Measurements from ENCODE around the gene C20orf144. TPM values are rescaled to one million over a fixed set of nuclear protein-coding genes. Genes with fewer than 3 reads are reported as not detected.

C20orf144 gene
- total RNA-seq, 4 donors from 2014 or later = not detected

DNA sequence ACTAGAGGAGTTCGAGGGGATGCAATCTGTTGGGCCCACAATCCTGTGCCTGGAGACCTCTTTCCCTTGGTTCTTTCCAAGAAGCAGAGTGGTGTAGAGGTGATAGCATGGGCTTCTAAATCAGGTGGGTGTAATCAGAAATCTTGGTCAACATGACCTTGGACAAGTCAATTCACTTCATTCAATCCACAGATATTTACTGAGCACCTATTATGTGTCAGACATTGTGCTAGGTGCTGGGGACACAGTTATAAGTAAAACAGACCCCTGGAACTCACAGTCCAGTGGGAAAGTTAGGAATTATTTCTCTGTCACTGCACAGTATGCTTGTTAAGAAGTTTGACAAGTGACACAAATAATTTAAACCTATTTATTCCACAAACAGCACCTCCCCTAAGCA, 27.4 kb downstream of the C20orf144 start:
- no peak for TF ChIP-seq POLR2A (IDR thresholded peaks at IDR 0.05)
- TF ChIP-seq, protein P1, sequence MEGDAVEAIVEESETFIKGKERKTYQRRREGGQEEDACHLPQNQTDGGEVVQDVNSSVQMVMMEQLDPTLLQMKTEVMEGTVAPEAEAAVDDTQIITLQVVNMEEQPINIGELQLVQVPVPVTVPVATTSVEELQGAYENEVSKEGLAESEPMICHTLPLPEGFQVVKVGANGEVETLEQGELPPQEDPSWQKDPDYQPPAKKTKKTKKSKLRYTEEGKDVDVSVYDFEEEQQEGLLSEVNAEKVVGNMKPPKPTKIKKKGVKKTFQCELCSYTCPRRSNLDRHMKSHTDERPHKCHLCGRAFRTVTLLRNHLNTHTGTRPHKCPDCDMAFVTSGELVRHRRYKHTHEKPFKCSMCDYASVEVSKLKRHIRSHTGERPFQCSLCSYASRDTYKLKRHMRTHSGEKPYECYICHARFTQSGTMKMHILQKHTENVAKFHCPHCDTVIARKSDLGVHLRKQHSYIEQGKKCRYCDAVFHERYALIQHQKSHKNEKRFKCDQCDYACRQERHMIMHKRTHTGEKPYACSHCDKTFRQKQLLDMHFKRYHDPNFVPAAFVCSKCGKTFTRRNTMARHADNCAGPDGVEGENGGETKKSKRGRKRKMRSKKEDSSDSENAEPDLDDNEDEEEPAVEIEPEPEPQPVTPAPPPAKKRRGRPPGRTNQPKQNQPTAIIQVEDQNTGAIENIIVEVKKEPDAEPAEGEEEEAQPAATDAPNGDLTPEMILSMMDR (IDR thresholded peaks at IDR 0.05 in 4 of 5, conservative IDR thresholded peaks at IDR 0.05 in 1 of 5) = no peak
- Histone ChIP-seq H3K27me3 (no peaks in the 10 kb centered on the region), H3K4me3 (no peak overlapping the region), H3K9me3 (no peaks in the 10 kb centered on the region), H3K27ac (no peak overlapping the region), H3K4me1 (peaks cover 5 to 11% of the 10 kb centered on the region in 2 donors), H3K36me3 (no peaks in the 10 kb centered on the region)
- in situ Hi-C loops (cut with MboI; ENCODE audit: low sequenced_read_pairs in 4 of 4) (no loop called here), intact Hi-C loops (cut with DNase I; ENCODE audit: low total_unique reads) (no loop called here)
- no peak for DNase-seq
- no peak for ATAC-seq

DNA sequence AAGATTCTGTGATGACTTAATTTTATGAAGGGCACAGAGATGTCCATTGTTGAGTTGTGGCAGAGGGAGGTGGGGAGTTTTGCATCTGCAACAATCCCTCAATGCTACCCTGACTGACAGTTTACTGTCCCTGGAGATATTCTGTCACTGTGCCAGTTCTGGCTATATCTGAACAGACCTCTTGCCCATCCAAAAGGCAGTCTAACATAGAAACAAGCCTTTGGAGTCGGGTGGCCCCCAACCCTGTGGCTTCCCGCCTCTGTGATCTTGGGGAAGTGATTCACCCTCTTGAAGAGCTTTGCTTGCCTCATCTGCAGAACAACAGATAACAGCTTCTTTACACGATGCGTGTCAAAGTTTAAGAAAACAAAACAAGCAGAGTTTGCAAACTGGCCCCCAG, 27.8 kb downstream of the C20orf144 start:
- ATAC-seq (no peak), DNase-seq (no peak)
- Histone ChIP-seq H3K27ac (no peak overlapping the region), H3K4me1 (peaks cover 5 to 11% of the 10 kb centered on the region in 2 donors), H3K36me3 (no peaks in the 10 kb centered on the region), H3K4me3 (no peak overlapping the region), H3K9me3 (no peaks in the 10 kb centered on the region), H3K27me3 (no peaks in the 10 kb centered on the region)
- intact Hi-C loops (cut with DNase I; ENCODE audit: low total_unique reads) (no loop called here), in situ Hi-C loops (cut with MboI; ENCODE audit: low sequenced_read_pairs in 4 of 4) (no loop called here)
- TF ChIP-seq POLR2A (IDR thresholded peaks at IDR 0.05) = no peak
- TF ChIP-seq, protein P1 (IDR thresholded peaks at IDR 0.05 in 4 of 5, conservative IDR thresholded peaks at IDR 0.05 in 1 of 5) = no peak

DNA sequence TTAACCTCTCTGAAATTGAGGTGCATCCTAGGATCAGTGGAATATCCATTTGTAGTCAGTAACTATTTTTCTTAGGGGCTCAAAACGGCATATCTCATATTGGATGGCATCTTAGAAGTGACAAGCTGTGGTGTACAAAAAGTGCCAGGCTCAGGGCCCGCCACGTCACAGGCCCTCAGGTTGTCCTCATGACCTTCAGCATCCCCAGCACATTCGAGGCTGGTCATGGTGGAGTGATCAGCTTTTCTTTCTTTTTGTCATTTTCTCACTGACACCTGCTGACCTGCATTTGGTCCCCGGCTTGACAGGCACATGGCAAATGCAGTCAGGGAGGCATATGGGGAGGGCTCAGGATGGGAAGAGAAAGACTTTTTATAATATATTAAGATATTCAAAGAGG, 31.2 kb downstream of the C20orf144 start:
- intact Hi-C loops (cut with DNase I; ENCODE audit: low total_unique reads) (no loop called here), in situ Hi-C loops (cut with MboI; ENCODE audit: low sequenced_read_pairs in 4 of 4) (no loop called here)
- Histone ChIP-seq H3K27me3 (no peaks in the 10 kb centered on the region), H3K9me3 (no peaks in the 10 kb centered on the region), H3K4me3 (no peak overlapping the region), H3K36me3 (no peaks in the 10 kb centered on the region), H3K4me1 (no peaks in the 10 kb centered on the region), H3K27ac (no peak overlapping the region)
- ATAC-seq (no peak), DNase-seq (no peak)
- TF ChIP-seq, protein P1 (IDR thresholded peaks at IDR 0.05 in 4 of 5, conservative IDR thresholded peaks at IDR 0.05 in 1 of 5) = no peak
- TF ChIP-seq POLR2A (IDR thresholded peaks at IDR 0.05) = no peak

DNA sequence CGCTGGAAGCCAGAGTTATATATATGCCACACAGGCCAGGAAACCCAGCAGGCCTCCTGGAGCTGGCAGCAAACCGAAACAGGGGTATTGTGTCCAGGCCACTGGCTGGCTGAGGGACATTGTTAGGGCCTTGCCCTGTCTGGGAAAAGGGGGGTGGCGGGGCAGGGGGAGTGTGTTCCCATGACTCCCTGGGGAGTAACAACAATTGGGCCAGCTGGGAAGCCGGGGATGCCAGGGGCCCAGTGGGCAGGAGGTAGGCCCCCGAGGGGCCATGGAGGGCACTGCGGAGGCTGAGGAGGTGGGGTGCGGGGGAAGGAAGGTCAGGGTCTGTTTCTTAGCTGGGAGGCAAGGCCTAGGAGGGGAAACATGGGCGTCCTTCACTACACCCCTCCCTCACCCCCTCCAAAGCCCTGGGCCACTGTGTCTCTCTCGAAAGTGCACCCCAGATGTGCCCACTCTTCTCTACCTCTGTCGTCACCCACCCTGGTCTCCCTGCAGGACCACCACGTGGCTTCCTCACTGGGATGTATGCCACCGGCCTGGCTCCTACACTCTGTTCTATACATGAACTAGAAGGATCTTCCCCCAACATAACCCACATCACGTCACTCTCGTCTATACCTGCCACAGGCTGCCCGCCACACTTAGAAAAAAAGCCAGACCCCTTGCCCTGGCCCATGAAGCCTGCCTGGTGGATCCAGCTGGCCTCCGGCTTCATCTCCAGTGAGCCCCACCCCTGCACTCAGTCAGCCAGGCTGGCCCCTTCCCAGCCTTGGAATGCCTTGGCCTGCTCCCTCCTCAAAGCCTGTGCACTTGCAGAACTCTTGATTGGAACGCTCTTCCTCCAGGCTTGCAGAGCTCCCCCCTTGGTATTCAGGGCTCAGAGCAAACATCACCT, 31.9 kb downstream of the C20orf144 start:
- intact Hi-C loops (cut with DNase I; ENCODE audit: low total_unique reads) = no loop called here
- H3K36me3 ChIP-seq = no peaks in the 10 kb centered on the region
- no peaks in the 10 kb centered on the region for H3K27me3 ChIP-seq
- ATAC-seq = no peak
- no peaks in the 10 kb centered on the region for H3K9me3 ChIP-seq
- TF ChIP-seq, protein P1 (IDR thresholded peaks at IDR 0.05 in 4 of 5, conservative IDR thresholded peaks at IDR 0.05 in 1 of 5) = no peak
- TF ChIP-seq POLR2A (IDR thresholded peaks at IDR 0.05) = no peak
- H3K27ac ChIP-seq = no peak overlapping the region
- no peak for DNase-seq
- H3K4me3 ChIP-seq = no peak overlapping the region
- in situ Hi-C loops (cut with MboI; ENCODE audit: low sequenced_read_pairs in 4 of 4) = no loop called here
- no peaks in the 10 kb centered on the region for H3K4me1 ChIP-seq
